HEK293 (cell line): Measurements from ENCODE around the gene SERPINI1.

Source experiments
- CTCF ChIA-PET: fragments of 350-600 bp; formaldehyde crosslinking; extraction: SDS; loops from one replicate; lab custom pipeline; 2021; ENCODE audit warnings: antibody characterized with exemption; lab: Yijun Ruan, JAX
- POLR2A ChIA-PET: fragments of 300-600 bp; formaldehyde crosslinking; extraction: SDS; loops from one replicate; lab custom pipeline; 2020; ENCODE audit warnings: antibody characterized with exemption, inconsistent platforms; lab: Yijun Ruan, JAX
- H3K27ac ChIP-seq: fragments of 200-500 bp; sonication (Bioruptor generic); 2 replicates; pipeline ENCODE4 v1.5.1; 2014; ENCODE audit warnings: low read depth, low read length, control low read depth, inconsistent platforms; ENCODE audit errors: extremely low read depth
- H3K36me3 ChIP-seq, 2 experiments: fragments of 200-500 bp in 1 of 2; sonication (Bioruptor generic) in 1 of 2; 1 replicate in 1 of 2; 2 replicates in 1 of 2; pipeline ENCODE4 v1.5.1; 2014 to 2017; ENCODE audit warnings: inconsistent platforms in 2 of 2, low read length in 2 of 2; ENCODE audit not compliant: control insufficient read depth in 2 of 2, insufficient read depth in 1 of 2
- H3K4me1 ChIP-seq: fragments of 200-500 bp; sonication (Bioruptor generic); 2 replicates; pipeline ENCODE4 v1.5.1; 2014; ENCODE audit warnings: mild to moderate bottlenecking, low read length, inconsistent platforms; ENCODE audit not compliant: control insufficient read depth, insufficient read depth
- H3K4me3 ChIP-seq: 2 replicates; pipeline ENCODE4 v1.5.1; 2011; ENCODE audit warnings: low read depth, mild to moderate bottlenecking, control low read depth, low read length, moderate library complexity
- H3K9me3 ChIP-seq: fragments of 200-500 bp; sonication (Bioruptor generic); 2 replicates; pipeline ENCODE4 v1.5.1; 2014; ENCODE audit warnings: low read depth, low read length, inconsistent platforms; ENCODE audit not compliant: control insufficient read depth, insufficient read depth
- GLI2 ChIP-seq: fragments of 450-650 bp; formaldehyde crosslinking; IDR thresholded peaks from 2 replicates; pipeline ENCODE4; 2017; ENCODE audit warnings: missing biosample characterization, missing genetic modification characterization, low read depth, borderline replicate concordance
- HOXC10 ChIP-seq: sonication (generic); formaldehyde crosslinking; IDR thresholded peaks from 2 replicates; pipeline ENCODE4 v1.8.1; 2023; ENCODE audit warnings: mild to moderate bottlenecking, missing genetic modification reagents
- MEIS1 ChIP-seq: sonication (generic); formaldehyde crosslinking; IDR thresholded peaks from 2 replicates; pipeline ENCODE4 v1.8.1; 2022; ENCODE audit warnings: missing genetic modification reagents, mild to moderate bottlenecking, borderline replicate concordance
- SP3 ChIP-seq: fragments of 450-650 bp; formaldehyde crosslinking; IDR thresholded peaks from 2 replicates; pipeline ENCODE4 v1.5.1; 2016; ENCODE audit warnings: missing biosample characterization, missing genetic modification characterization
- SP7 ChIP-seq: fragments of 450-650 bp; formaldehyde crosslinking; IDR thresholded peaks from 2 replicates; pipeline ENCODE4 v1.5.1; 2016; ENCODE audit warnings: missing biosample characterization, missing genetic modification characterization
- TRIM28 ChIP-seq: IDR thresholded peaks from 2 replicates; pipeline ENCODE4 v1.6.1; 2011; ENCODE audit warnings: low read length, control low read depth, borderline replicate concordance
- YY1 ChIP-seq: fragments of 450-650 bp; formaldehyde crosslinking; IDR thresholded peaks from 2 replicates; pipeline ENCODE4 v1.5.1; 2018; ENCODE audit warnings: missing biosample characterization, missing genetic modification characterization
- ZFP37 ChIP-seq: fragments of 450-650 bp; formaldehyde crosslinking; IDR thresholded peaks from 2 replicates; pipeline ENCODE4 v1.5.1; 2016; ENCODE audit warnings: missing biosample characterization, missing genetic modification characterization
- ZNF114 ChIP-seq: fragments of 450-650 bp; formaldehyde crosslinking; IDR thresholded peaks from 2 replicates; pipeline ENCODE4 v1.5.0; 2017; ENCODE audit warnings: missing biosample characterization, missing genetic modification characterization
- ZNF184 ChIP-seq: fragments of 450-650 bp; IDR thresholded peaks from 2 replicates; pipeline ENCODE4 v1.5.1; 2018; ENCODE audit warnings: missing biosample characterization, mild to moderate bottlenecking, missing genetic modification characterization
- ZNF221 ChIP-seq: fragments of 450-650 bp; formaldehyde crosslinking; IDR thresholded peaks from 2 replicates; pipeline ENCODE4 v1.5.1; 2017; ENCODE audit warnings: missing biosample characterization, missing genetic modification characterization, borderline replicate concordance
- ZNF311 ChIP-seq: fragments of 450-650 bp; formaldehyde crosslinking; IDR thresholded peaks from 2 replicates; pipeline ENCODE4 v1.5.1; 2017; ENCODE audit warnings: missing biosample characterization, missing genetic modification characterization, borderline replicate concordance
- ZNF354C ChIP-seq: fragments of 450-650 bp; formaldehyde crosslinking; IDR thresholded peaks from 2 replicates; pipeline ENCODE4 v1.5.1; 2016; ENCODE audit warnings: missing biosample characterization, missing genetic modification characterization, low read depth, borderline replicate concordance
- ZNF555 ChIP-seq: fragments of 450-650 bp; formaldehyde crosslinking; conservative IDR thresholded peaks from 2 replicates; pipeline ENCODE4 v1.5.1; 2017; ENCODE audit warnings: missing biosample characterization, mild to moderate bottlenecking, missing genetic modification characterization, inconsistent platforms
- ZNF664 ChIP-seq: fragments of 450-650 bp; formaldehyde crosslinking; IDR thresholded peaks from 2 replicates; pipeline ENCODE4 v1.5.1; 2016; ENCODE audit warnings: missing biosample characterization, missing genetic modification characterization
- ZNF776 ChIP-seq: fragments of 450-650 bp; formaldehyde crosslinking; IDR thresholded peaks from 2 replicates; pipeline ENCODE4 v1.5.0; 2017; ENCODE audit warnings: missing biosample characterization, missing genetic modification characterization, borderline replicate concordance
- ZSCAN23 ChIP-seq: fragments of 450-650 bp; formaldehyde crosslinking; IDR thresholded peaks from 2 replicates; pipeline ENCODE4 v1.5.1; 2016; ENCODE audit warnings: missing biosample characterization, missing genetic modification characterization
- TF ChIP-seq, protein P1 (sequence below): fragments of 450-650 bp; formaldehyde crosslinking; IDR thresholded peaks from 2 replicates; pipeline ENCODE4 v1.5.1; 2016; ENCODE audit warnings: missing biosample characterization, missing genetic modification characterization
- TF ChIP-seq, protein P2 (sequence below): fragments of 450-650 bp; formaldehyde crosslinking; IDR thresholded peaks from 2 replicates; pipeline ENCODE4 v1.5.1; 2016; ENCODE audit warnings: missing biosample characterization, missing genetic modification characterization
- TF ChIP-seq, protein P3 (sequence below): fragments of 450-650 bp; formaldehyde crosslinking; IDR thresholded peaks from 2 replicates; pipeline ENCODE4 v1.5.1; 2017; ENCODE audit warnings: missing biosample characterization, missing genetic modification characterization
- TF ChIP-seq, protein P4 (sequence below): fragments of 450-650 bp; formaldehyde crosslinking; IDR thresholded peaks from 2 replicates; pipeline ENCODE4 v1.5.1; 2017; ENCODE audit warnings: missing biosample characterization, mild to moderate bottlenecking, missing genetic modification characterization, moderate library complexity
- TF ChIP-seq, protein P5 (sequence below): fragments of 450-650 bp; formaldehyde crosslinking; IDR thresholded peaks from 2 replicates; pipeline ENCODE4 v1.5.1; 2016; ENCODE audit warnings: missing biosample characterization, missing genetic modification characterization

SERPINI1 gene

DNA sequence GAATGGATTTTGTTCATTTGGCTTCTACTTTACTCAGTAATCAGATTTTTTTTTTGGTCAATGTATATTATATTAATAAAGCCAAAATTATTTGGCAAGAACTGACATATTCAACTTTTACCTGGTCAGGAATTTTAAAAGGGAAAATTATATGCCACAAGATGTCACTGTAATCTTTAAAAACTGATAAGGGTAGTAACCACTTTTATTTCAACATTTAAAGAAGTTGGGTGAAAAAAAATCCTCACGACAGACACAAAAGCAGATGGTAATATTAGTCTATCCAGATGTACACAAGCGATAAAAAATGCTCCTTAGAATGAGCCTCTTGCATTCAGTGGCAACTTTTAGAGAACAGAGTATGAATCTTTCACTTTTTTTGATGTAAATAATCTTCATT, 101.9 kb downstream of the SERPINI1 start (continued):
- TF ChIP-seq, protein P1, sequence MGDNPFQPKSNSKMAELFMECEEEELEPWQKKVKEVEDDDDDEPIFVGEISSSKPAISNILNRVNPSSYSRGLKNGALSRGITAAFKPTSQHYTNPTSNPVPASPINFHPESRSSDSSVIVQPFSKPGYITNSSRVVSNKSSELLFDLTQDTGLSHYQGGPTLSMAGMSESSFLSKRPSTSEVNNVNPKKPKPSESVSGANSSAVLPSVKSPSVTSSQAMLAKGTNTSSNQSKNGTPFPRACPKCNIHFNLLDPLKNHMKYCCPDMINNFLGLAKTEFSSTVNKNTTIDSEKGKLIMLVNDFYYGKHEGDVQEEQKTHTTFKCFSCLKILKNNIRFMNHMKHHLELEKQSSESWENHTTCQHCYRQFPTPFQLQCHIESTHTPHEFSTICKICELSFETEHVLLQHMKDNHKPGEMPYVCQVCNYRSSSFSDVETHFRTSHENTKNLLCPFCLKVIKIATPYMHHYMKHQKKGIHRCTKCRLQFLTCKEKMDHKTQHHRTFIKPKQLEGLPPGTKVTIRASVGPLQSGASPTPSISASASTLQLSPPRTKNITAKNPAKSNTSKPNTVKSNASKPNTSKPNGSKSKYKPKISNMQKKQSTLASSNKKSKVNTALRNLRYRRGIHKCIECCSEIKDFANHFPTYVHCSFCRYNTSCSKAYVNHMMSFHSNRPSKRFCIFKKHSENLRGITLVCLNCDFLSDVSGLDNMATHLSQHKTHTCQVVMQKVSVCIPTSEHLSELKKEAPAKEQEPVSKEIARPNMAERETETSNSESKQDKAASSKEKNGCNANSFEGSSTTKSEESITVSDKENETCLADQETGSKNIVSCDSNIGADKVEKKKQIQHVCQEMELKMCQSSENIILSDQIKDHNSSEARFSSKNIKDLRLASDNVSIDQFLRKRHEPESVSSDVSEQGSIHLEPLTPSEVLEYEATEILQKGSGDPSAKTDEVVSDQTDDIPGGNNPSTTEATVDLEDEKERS (tag by site-specific recombination), result no peak
- TF ChIP-seq, protein P2, sequence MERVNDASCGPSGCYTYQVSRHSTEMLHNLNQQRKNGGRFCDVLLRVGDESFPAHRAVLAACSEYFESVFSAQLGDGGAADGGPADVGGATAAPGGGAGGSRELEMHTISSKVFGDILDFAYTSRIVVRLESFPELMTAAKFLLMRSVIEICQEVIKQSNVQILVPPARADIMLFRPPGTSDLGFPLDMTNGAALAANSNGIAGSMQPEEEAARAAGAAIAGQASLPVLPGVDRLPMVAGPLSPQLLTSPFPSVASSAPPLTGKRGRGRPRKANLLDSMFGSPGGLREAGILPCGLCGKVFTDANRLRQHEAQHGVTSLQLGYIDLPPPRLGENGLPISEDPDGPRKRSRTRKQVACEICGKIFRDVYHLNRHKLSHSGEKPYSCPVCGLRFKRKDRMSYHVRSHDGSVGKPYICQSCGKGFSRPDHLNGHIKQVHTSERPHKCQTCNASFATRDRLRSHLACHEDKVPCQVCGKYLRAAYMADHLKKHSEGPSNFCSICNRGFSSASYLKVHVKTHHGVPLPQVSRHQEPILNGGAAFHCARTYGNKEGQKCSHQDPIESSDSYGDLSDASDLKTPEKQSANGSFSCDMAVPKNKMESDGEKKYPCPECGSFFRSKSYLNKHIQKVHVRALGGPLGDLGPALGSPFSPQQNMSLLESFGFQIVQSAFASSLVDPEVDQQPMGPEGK (tag by site-specific recombination), result no peak
- TF ChIP-seq, protein P3, sequence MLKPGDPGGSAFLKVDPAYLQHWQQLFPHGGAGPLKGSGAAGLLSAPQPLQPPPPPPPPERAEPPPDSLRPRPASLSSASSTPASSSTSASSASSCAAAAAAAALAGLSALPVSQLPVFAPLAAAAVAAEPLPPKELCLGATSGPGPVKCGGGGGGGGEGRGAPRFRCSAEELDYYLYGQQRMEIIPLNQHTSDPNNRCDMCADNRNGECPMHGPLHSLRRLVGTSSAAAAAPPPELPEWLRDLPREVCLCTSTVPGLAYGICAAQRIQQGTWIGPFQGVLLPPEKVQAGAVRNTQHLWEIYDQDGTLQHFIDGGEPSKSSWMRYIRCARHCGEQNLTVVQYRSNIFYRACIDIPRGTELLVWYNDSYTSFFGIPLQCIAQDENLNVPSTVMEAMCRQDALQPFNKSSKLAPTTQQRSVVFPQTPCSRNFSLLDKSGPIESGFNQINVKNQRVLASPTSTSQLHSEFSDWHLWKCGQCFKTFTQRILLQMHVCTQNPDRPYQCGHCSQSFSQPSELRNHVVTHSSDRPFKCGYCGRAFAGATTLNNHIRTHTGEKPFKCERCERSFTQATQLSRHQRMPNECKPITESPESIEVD (tag by site-specific recombination), result no peak
- no peak for TF ChIP-seq ZNF664
- TF ChIP-seq YY1 (tag by site-specific recombination), result no peak
- TF ChIP-seq ZNF311 (tag by site-specific recombination), result no peak

DNA sequence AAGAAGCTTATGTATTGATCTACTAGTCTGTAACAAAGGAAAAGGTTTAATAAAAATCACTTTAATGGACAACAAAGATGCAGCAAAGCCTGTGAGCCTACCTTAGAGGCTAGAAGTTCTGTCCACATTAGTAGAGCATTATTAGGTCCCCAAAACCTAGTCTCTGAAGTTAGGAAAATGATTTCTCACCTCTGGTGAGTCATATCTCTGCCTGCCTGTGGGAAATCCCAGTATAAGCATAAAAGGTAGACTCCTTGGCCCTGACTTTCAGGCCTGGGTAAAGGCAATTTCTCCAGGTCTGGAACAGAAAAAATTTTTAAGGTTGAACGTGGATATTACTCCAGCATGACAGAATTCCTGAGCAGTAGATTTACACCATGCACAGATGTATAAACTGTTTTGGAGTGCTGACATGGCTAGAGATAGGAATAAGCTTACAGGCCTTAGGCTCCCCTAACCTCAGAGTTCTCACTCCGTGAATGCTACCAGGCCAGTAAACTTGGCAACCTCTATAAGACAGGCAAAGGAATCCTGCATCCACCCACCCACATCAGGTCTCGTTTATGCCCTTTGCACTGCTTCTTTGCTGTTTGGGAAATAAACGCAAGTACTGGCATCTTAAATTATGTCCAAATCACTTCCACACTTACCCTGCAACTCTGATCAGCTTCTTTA, 104.1 kb downstream of the SERPINI1 start:
- ChIA-PET CTCF (interaction anchor here (0.6 kb wide), 1 partner anchor 400 kb away, joined by 3 read pairs; no protein-coding TSS in a partner anchor), POLR2A (no interaction called here)
- H3K4me1 ChIP-seq, result no peaks in the 10 kb centered on the region
- H3K36me3 ChIP-seq, result no peaks in the 10 kb centered on the region
- no peaks in the 10 kb centered on the region for H3K9me3 ChIP-seq
- no peak overlapping the region for H3K4me3 ChIP-seq
- H3K27ac ChIP-seq, result no peak overlapping the region
- TF ChIP-seq, protein P4, sequence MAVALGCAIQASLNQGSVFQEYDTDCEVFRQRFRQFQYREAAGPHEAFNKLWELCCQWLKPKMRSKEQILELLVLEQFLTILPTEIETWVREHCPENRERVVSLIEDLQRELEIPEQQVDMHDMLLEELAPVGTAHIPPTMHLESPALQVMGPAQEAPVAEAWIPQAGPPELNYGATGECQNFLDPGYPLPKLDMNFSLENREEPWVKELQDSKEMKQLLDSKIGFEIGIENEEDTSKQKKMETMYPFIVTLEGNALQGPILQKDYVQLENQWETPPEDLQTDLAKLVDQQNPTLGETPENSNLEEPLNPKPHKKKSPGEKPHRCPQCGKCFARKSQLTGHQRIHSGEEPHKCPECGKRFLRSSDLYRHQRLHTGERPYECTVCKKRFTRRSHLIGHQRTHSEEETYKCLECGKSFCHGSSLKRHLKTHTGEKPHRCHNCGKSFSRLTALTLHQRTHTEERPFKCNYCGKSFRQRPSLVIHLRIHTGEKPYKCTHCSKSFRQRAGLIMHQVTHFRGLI (tag by site-specific recombination), result no peak
- TF ChIP-seq HOXC10 (CRISPR knock-in tag), result no peak
- no peak for TF ChIP-seq ZNF114 (tag by site-specific recombination)
- TF ChIP-seq MEIS1 (CRISPR knock-in tag), result no peak
- TF ChIP-seq ZNF221, result no peak
- no peak for TF ChIP-seq SP7
- no peak for TF ChIP-seq GLI2 (tag by site-specific recombination)
- no peak for TF ChIP-seq ZNF555 (tag by site-specific recombination)
- no peak for TF ChIP-seq SP3 (tag by site-specific recombination)

DNA sequence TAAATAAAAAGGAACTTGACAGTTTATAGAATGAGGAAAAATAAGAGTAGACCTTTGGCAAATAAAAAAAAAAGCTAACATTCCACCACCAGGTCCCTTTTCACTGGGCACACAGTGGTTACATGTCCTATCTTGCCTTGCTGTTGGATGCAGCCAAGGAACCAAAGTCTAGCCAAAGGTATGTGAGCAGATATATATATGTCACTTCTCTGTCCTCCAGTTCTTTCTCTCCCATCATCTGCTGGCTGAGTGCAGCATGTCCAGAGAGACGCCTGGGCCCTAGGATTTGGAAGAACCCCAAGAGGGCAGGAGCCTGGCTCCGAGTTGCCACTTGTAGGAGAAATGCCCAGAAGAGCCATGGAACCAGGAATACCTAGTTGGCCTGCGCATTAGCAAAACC, 104.7 kb downstream of the SERPINI1 start:
- Histone ChIP-seq H3K27ac (no peak overlapping the region), H3K4me1 (no peaks in the 10 kb centered on the region), H3K36me3 (no peaks in the 10 kb centered on the region), H3K9me3 (no peaks in the 10 kb centered on the region), H3K4me3 (no peak overlapping the region)
- CTCF ChIA-PET, result no interaction called here
- POLR2A ChIA-PET, result no interaction called here
- TF ChIP-seq TRIM28, result no peak
- no peak for TF ChIP-seq ZNF776
- TF ChIP-seq ZSCAN23, result no peak
- no peak for TF ChIP-seq ZFP37 (tag by site-specific recombination)
- TF ChIP-seq, protein P5, sequence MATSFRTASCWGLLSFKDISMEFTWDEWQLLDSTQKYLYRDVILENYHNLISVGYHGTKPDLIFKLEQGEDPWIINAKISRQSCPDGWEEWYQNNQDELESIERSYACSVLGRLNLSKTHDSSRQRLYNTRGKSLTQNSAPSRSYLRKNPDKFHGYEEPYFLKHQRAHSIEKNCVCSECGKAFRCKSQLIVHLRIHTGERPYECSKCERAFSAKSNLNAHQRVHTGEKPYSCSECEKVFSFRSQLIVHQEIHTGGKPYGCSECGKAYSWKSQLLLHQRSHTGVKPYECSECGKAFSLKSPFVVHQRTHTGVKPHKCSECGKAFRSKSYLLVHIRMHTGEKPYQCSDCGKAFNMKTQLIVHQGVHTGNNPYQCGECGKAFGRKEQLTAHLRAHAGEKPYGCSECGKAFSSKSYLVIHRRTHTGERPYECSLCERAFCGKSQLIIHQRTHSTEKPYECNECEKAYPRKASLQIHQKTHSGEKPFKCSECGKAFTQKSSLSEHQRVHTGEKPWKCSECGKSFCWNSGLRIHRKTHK (tag by site-specific recombination), result no peak
- TF ChIP-seq ZNF184 (tag by site-specific recombination), result no peak
- no peak for TF ChIP-seq ZNF354C (tag by site-specific recombination)
